Measurements from ENCODE around the gene ARHGEF37. TPM values are rescaled to one million over a fixed set of nuclear protein-coding genes. Genes with fewer than 3 reads are reported as not detected.
A peak's percentile ranks its signal among the peaks of the same experiment; 100 is the strongest.
"Not testable (repeated sequence)": the region's sequence is repeated elsewhere in the genome, so short reads cannot be mapped to it uniquely, and the experiment has no call there.

Gene ARHGEF37
- total RNA-seq, 1 donor from 2014 or later = 3.3 TPM

GRCh38 chr5:149552553-149553160 lies 28.6 kb upstream of the ARHGEF37 start:
- no peak for DNase-seq (ENCODE audit: low spot score, unreplicated experiment)
- Mint-ChIP-seq H3K27ac (no peak overlapping the region), H3K9me3 (ENCODE audit: low read depth) (no peaks in the 10 kb centered on the region), H3K36me3 (ENCODE audit: insufficient read depth) (peaks cover 10% of the 10 kb centered on the region), H3K27me3 (no peaks in the 10 kb centered on the region), H3K4me1 (ENCODE audit: low read depth) (peaks cover 8% of the 10 kb centered on the region), H3K4me3 (ENCODE audit: low read depth) (peak overlapping the region; percentile 16)
- no peak for TF ChIP-seq CTCF (IDR thresholded peaks at IDR 0.05; ENCODE audit: unreplicated experiment)

GRCh38 chr5:149559706-149560105 lies 21.6 kb upstream of the ARHGEF37 start:
- no peaks in the 10 kb centered on the region for H3K4me1 Mint-ChIP-seq (ENCODE audit: low read depth)
- no peak for DNase-seq (ENCODE audit: low spot score, unreplicated experiment)
- no peaks in the 10 kb centered on the region for H3K27me3 Mint-ChIP-seq
- no peak overlapping the region for H3K4me3 Mint-ChIP-seq (ENCODE audit: low read depth)
- H3K9me3 Mint-ChIP-seq (ENCODE audit: low read depth) = no peaks in the 10 kb centered on the region
- no peak for TF ChIP-seq CTCF (IDR thresholded peaks at IDR 0.05; ENCODE audit: unreplicated experiment)
- no peak overlapping the region for H3K27ac Mint-ChIP-seq
- no peaks in the 10 kb centered on the region for H3K36me3 Mint-ChIP-seq (ENCODE audit: insufficient read depth)

- DNase-seq (ENCODE audit: low spot score, unreplicated experiment) = no peak
- Mint-ChIP-seq H3K36me3 (ENCODE audit: insufficient read depth) (no peaks in the 10 kb centered on the region), H3K4me3 (ENCODE audit: low read depth) (no peak overlapping the region)
Observed at GRCh38 chr5:149561848-149562247, 19.4 kb upstream of the ARHGEF37 start.

GRCh38 chr5:149563466-149563865 lies 17.8 kb upstream of the ARHGEF37 start:
- Mint-ChIP-seq H3K4me1 (ENCODE audit: low read depth) (no peaks in the 10 kb centered on the region), H3K27me3 (no peaks in the 10 kb centered on the region), H3K4me3 (ENCODE audit: low read depth) (no peak overlapping the region)

More at GRCh38 chr5:149561848-149562247, 19.4 kb upstream of the ARHGEF37 start:
- no peaks in the 10 kb centered on the region for H3K27me3 Mint-ChIP-seq
- H3K4me1 Mint-ChIP-seq (ENCODE audit: low read depth) = no peaks in the 10 kb centered on the region
- H3K27ac Mint-ChIP-seq = no peak overlapping the region
- H3K9me3 Mint-ChIP-seq (ENCODE audit: low read depth) = no peaks in the 10 kb centered on the region
- no peak for TF ChIP-seq CTCF (IDR thresholded peaks at IDR 0.05; ENCODE audit: unreplicated experiment)

DNA sequence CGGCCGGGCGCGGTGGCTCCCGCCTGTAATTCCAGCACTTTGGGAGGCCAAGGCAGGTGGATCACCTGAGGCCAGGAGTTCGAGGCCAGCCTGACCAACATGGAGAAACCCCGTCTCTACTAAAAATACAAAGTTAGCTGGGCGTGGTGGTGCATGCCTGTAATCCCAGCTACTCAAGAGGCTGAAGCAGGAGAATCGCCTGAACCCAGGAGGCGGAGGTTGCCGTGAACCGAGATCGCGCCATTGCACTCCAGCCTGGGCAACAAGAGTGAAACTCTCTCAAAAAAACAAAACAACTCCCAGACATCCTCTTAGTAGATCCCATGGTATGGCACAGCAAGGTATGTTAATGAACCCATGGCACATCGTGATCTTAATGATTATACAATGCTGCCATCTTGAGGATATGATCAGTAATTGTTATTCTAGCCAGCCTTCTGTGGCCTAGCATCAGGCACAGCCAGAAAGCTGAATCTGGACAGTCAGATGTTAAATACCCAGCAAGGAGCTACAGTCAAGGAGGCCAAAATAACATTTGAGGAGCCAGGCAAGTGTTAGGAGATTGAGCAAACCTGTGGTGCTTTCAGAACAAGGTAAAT lies 16.7 kb upstream of the ARHGEF37 start:
- peak; percentile 70 for TF ChIP-seq CTCF (IDR thresholded peaks at IDR 0.05; ENCODE audit: unreplicated experiment)
- not testable (repeated sequence) for H3K4me3 Mint-ChIP-seq (ENCODE audit: low read depth); H3K27me3 Mint-ChIP-seq; H3K36me3 Mint-ChIP-seq (ENCODE audit: insufficient read depth); H3K4me1 Mint-ChIP-seq (ENCODE audit: low read depth); H3K9me3 Mint-ChIP-seq (ENCODE audit: low read depth); DNase-seq (ENCODE audit: low spot score, unreplicated experiment); H3K27ac Mint-ChIP-seq

More at GRCh38 chr5:149563466-149563865, 17.8 kb upstream of the ARHGEF37 start:
- DNase-seq (ENCODE audit: low spot score, unreplicated experiment) = no peak
- Mint-ChIP-seq H3K27ac (no peak overlapping the region), H3K36me3 (ENCODE audit: insufficient read depth) (no peaks in the 10 kb centered on the region), H3K9me3 (ENCODE audit: low read depth) (no peaks in the 10 kb centered on the region)
- no peak for TF ChIP-seq CTCF (IDR thresholded peaks at IDR 0.05; ENCODE audit: unreplicated experiment)
